OCI-LY7 (cell line): ENCODE data around the gene SLC30A2. TPM values are rescaled to one million over a fixed set of nuclear protein-coding genes. Genes with fewer than 3 reads are reported as not detected.

Source experiments
- BruUV-seq: library from RNA; stranded (reverse); fragments of 400-500 nt; replicated peaks from 2 replicates; lab custom pipeline; 2021; lab: Mats Ljungman, UMichigan
- CTCF ChIA-PET: fragments of 300-600 bp; sonication (Branson Sonifier 250); formaldehyde crosslinking; loops from one replicate; lab custom pipeline; 2022; ENCODE audit warnings: antibody characterized with exemption; ENCODE audit not compliant: unreplicated experiment; lab: Charles Lee
- POLR2A ChIA-PET: fragments of 300-600 bp; sonication (Branson Sonifier 250); formaldehyde crosslinking; loops from one replicate; lab custom pipeline; 2022; ENCODE audit warnings: antibody characterized with exemption; lab: Charles Lee
- DNase-seq: peaks from one replicate; pipeline ENCODE4 v3.0.0-alpha.2; 2015; ENCODE audit warnings: low spot score
- H2AFZ ChIP-seq: fragments of 200-600 bp; sonication (generic), shearing (Covaris generic); 2 replicates; pipeline ENCODE4 v1.6.1; 2014; ENCODE audit warnings: mild to moderate bottlenecking, antibody characterized with exemption, low read length, moderate library complexity
- H3K27ac ChIP-seq: fragments of 200-600 bp; sonication (generic); 2 replicates; pipeline ENCODE4 v1.5.1; 2014; ENCODE audit warnings: mixed run types, low read depth, mild to moderate bottlenecking, moderate library complexity, low read length, inconsistent platforms; ENCODE audit not compliant: poor library complexity, severe bottlenecking
- H3K36me3 ChIP-seq: fragments of 200-600 bp; sonication (generic); 2 replicates; pipeline ENCODE4 v1.6.1; 2014; ENCODE audit warnings: mild to moderate bottlenecking, antibody characterized with exemption, low read length, moderate library complexity, mixed read lengths; ENCODE audit not compliant: insufficient read depth
- H3K4me1 ChIP-seq: fragments of 200-600 bp; sonication (generic); 2 replicates; pipeline ENCODE4 v1.5.1; 2014; ENCODE audit warnings: mild to moderate bottlenecking, low read length; ENCODE audit not compliant: insufficient read depth, poor library complexity, severe bottlenecking
- H3K4me2 ChIP-seq: fragments of 200-600 bp; sonication (generic); 2 replicates; pipeline ENCODE4 v1.6.1; 2014; ENCODE audit warnings: mild to moderate bottlenecking, low read length
- H3K4me3 ChIP-seq: fragments of 200-600 bp; sonication (generic); 2 replicates; pipeline ENCODE4 v1.5.1; 2014; ENCODE audit warnings: mild to moderate bottlenecking, low read depth, low read length; ENCODE audit not compliant: poor library complexity, severe bottlenecking
- H3K79me2 ChIP-seq: fragments of 200-600 bp; sonication (generic); 2 replicates; pipeline ENCODE4 v1.6.1; 2016; ENCODE audit warnings: low read depth, mild to moderate bottlenecking, low read length, moderate library complexity, mixed read lengths; ENCODE audit not compliant: insufficient read depth
- H3K9me2 ChIP-seq: fragments of 200-600 bp; sonication (generic); 2 replicates; pipeline ENCODE4 v1.6.1; 2016; ENCODE audit warnings: mild to moderate bottlenecking, low read length, mixed read lengths; ENCODE audit not compliant: insufficient read depth
- H3K9me3 ChIP-seq: fragments of 200-600 bp; sonication (generic); 2 replicates; pipeline ENCODE4 v1.6.1; 2014; ENCODE audit warnings: mild to moderate bottlenecking, mixed run types, low read length, mixed read lengths
- H4K20me1 ChIP-seq: fragments of 200-600 bp; sonication (generic); 2 replicates; pipeline ENCODE4 v1.6.1; 2014; ENCODE audit warnings: mild to moderate bottlenecking, antibody characterized with exemption, low read length, moderate library complexity, mixed read lengths; ENCODE audit not compliant: insufficient read depth
- CTCF ChIP-seq: fragments of 200-600 bp; sonication (generic); conservative IDR thresholded peaks from 2 replicates; pipeline ENCODE4 v1.5.1; 2014; ENCODE audit warnings: mild to moderate bottlenecking, antibody characterized with exemption, low read length, moderate library complexity, mixed read lengths
- EZH2phosphoT487 ChIP-seq: fragments of 200-600 bp; sonication (generic); IDR thresholded peaks from 2 replicates; pipeline ENCODE4 v1.6.1; 2018; ENCODE audit warnings: low read depth, borderline replicate concordance, mild to moderate bottlenecking, mixed run types, antibody characterized with exemption, low read length, moderate library complexity, mixed read lengths
- intact Hi-C: fragments of 100-400 bp; cut with micrococcal nuclease; formaldehyde crosslinking; loops from one replicate; pipeline ENCODE4 v1.10.0; 2022; ENCODE audit not compliant: unreplicated experiment
- total RNA-seq, 2 experiments: library from RNA; depleted of rRNA in 1 of 2; stranded (reverse); fragments of >200 nt in 1 of 2; shearing (Covaris generic) in 1 of 2; gene quantifications; 2 replicates each; pipeline ENCODE4 v1.2.3, GENCODE V29; 2014 to 2022

The SLC30A2 gene
- total RNA-seq, 2 experiments from 2014 or later: not detected

DNA sequence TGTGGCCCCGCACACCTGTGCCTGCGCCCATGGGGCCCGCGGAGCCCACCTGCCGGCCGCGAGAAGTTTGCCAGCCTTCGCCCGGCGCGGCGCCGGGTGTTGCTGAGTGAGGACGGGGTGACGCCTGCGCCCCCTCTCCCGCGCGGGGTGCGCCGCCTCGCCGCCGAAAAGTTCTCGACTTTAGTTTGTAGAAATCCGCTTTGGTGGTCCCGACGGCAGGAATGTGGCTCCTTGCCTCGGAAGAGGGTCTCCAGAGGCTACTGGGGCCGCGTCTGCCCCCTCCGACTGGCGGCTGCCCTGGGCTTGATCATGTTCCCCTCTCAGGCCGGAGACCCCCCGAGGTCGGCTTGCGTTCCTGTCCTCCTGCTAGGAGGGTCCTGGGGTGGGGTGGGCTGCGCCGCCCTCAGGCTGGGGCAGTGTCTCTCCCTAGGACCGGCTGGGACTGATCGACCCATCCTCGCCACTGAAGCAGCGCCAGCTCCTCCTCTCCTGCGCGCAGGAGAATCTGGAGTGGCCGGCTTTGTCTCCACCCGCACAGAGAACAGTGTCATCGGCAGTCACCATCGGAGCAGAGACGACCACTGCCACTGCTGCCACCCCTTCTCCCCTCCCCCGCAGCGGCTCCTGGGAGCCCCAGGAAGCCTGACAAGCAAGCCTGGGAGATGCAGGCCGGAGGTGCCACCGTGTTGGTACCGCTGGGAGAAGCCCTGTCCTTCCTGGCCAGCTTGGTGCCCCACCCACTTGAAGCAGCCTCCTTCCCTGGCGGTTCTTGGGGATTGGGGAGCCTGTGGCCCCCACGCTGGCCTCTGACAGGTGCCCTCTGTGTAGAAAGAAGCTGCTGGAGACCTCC lies 553 bp upstream of the SLC30A2 start:
- Histone ChIP-seq H3K36me3 (no peaks in the 10 kb centered on the region), H3K4me3 (no peak overlapping the region), H3K9me3 (no peaks in the 10 kb centered on the region), H3K27ac (no peak overlapping the region), H4K20me1 (no peaks in the 10 kb centered on the region), H3K79me2 (no peaks in the 10 kb centered on the region), H2AFZ (no peak overlapping the region), H3K4me1 (no peaks in the 10 kb centered on the region), H3K4me2 (no peak overlapping the region), H3K9me2 (no peaks in the 10 kb centered on the region)
- no TSS peak for BruUV-seq
- no peak for DNase-seq
- TF ChIP-seq CTCF: no peak
- no peak for TF ChIP-seq EZH2phosphoT487
- CTCF ChIA-PET: no interaction called here
- intact Hi-C loops: no loop called here
- POLR2A ChIA-PET: no interaction called here

DNA sequence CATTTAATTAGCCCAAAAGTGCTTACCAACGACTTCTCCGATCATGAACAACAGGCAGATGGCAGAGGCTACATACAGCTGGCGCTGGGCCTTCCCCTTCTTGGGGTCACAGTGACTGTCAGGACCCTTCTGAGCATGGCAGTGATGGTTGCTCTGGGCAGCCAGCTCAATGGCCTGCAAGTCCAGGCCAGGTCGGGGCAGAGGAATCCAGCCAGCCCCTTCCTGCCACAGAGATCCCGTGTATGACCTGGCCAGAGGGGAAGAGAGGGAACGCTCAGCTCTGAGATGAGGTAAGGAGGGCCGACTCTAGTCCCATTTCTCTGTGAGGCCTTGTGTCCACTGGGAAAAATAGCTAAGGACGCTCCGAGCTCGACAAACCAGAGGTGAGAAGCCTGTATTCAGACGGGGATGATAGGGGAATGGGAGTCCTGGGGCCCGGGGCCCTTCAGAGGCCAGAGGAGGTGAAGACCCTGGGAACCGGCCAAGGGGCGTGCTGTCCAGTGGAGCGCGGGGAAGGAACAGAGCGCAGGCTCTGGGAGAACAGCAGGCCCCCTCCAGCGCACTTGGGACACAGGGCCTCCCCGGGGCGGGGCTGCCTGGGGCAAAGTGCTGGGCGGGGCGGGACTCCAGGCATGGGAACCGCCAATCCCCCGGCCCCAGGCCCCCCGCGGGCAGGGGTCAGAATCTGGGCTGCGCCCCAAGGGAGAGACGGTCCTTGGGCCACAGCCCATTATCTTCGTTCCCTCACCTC lies 772 bp downstream of the SLC30A2 start:
- TF ChIP-seq EZH2phosphoT487 (no peak), CTCF (no peak)
- intact Hi-C loops: no loop called here
- no peak for DNase-seq
- Histone ChIP-seq H3K4me1 (no peaks in the 10 kb centered on the region), H3K4me2 (no peak overlapping the region), H3K79me2 (no peaks in the 10 kb centered on the region), H3K27ac (no peak overlapping the region), H4K20me1 (no peaks in the 10 kb centered on the region), H3K9me2 (no peaks in the 10 kb centered on the region), H3K4me3 (no peak overlapping the region), H3K9me3 (no peaks in the 10 kb centered on the region), H2AFZ (no peak overlapping the region), H3K36me3 (no peaks in the 10 kb centered on the region)
- no TSS peak for BruUV-seq
- POLR2A ChIA-PET: interaction anchor here (0.6 kb wide), 1 partner anchor 600 kb away, joined by 4 read pairs; no protein-coding TSS in a partner anchor
- CTCF ChIA-PET: no interaction called here
